LNCAP (cell line): ENCODE measurements around the gene NOL8.

Source experiments
- CTCF ChIP-seq: fragments of 450-650 bp; IDR thresholded peaks from 2 replicates; pipeline ENCODE4 v1.5.1; 2017; ENCODE audit warnings: mild to moderate bottlenecking

Gene NOL8

GRCh38 chr9:92257327-92257726 lies 67.8 kb downstream of the NOL8 start:
- TF ChIP-seq CTCF = no peak

GRCh38 chr9:92254381-92255337 lies 70.5 kb downstream of the NOL8 start:
- no peak for TF ChIP-seq CTCF

- TF ChIP-seq CTCF = no peak
These were observed 71.5 kb downstream of the NOL8 start for GRCh38 chr9:92253656-92254055.

GRCh38 chr9:92247981-92248380 lies 77.2 kb downstream of the NOL8 start:
- TF ChIP-seq CTCF = no peak
